NCI-H524 (cell line): ENCODE measurements around the gene C15orf61.

Experiments
- DNase-seq, 2 experiments: peaks; one replicate each; lab custom pipeline; 2025; lab: John Stamatoyannopoulos, UW

The C15orf61 gene

DNA sequence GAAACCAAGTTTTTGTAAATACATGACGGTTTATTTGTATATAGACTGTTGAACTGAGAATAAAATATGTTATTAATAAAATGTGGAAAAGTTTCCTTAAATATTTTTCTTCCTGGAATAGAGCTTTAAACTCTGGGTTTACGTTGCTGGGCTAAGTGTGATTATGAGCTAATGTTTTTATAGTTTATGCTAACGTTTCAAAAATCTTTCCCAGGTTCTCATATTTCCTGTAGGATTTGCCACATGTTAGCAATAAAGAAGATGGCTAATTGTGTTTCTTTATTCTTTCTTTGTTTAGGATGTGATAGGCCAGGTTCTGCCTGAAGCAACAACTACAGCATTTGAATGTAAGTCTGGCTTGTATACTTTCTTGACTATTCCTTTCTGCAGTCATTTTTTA, 28.8 kb downstream of the C15orf61 start:
- DNase-seq: no peak

DNA sequence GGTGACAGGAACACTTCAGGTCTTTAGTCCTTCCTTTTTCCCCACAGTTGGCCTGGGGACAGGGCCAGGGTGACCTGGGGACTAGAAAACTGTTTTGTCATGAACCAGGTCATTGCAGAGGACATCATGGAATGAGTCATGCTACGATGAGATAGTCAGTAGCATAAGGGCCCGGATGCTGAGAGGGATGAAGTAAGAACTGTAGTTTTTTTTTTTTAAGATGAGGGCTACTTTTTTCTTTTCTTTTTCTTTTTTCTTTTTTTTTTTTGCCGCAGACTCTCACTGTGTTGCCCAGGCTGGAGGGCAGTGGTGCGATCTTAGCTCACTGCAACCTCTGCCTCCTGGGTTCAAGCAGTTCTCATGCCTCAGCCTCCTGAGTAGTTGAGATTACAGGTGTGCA, 29.6 kb downstream of the C15orf61 start:
- no peak for DNase-seq

DNA sequence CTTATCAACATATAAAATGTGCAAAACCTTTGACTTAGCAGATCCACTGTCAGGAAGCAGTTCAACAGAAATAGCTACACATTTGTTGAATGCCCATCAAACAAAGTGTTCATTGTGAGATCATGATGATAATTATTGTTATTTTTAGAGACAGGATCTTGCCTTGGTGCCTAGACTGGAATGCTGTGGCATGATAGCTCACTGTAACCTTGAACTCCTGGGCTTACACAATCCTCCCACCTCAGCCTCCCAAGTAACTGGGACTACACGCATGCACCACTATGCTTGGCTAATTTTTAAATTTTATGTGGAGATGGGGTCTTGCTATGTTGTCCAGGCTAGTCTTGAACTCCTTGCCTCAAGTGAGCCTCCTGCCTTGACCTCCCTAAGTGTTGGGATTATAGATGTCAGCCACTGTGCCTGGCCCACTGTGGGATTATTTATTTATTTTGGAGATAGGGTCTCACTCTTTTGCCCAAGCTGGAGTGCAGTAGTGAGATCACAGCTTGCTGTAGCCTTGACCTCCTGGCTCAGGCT, 30.3 kb downstream of the C15orf61 start:
- DNase-seq: no peak

DNA sequence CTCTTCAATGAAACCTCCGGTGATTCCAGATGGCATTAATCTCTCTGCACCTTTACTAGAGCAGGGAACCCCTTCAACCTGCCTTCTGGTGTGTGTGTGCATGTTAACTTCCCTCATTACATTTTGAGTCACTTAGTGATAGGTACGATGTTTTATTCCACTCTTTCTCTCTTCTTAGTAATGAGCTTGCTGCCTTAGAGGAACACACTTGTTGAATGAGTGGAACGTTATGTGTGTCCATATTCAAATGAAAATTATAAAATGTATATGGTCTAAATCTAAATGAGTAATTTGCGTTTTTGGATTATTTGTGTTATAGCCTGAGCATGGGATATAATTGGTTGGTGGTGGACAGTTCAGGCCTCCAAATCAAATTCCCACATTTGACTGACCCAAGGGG, 33.6 kb downstream of the C15orf61 start:
- DNase-seq: no peak

DNA sequence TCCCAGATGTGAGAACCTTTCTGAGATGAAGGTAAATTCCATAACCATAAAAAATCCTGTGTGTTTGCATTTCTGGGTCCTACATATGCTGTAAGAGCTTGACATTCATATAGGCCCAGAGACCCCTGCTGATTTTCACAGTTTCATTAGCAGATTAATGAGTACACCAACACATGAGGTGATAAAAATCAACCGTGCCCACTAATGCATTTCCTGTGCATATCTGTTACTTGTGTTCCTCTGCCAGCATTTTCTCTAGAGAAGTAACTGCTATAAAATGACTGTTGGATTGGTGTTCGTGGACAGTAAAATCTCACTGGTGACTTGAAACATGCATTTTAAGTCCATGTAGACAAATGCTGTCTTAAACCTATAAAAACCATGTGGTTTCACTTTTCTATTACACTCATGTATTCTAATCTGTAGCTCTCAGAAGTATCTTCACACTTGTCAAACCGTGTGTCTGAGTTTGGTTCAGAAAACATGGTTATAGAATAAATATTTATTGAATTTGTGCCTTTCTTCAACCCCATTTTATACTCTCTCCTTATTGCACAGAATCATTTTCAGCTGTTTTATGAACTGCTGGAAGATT, 36.1 kb downstream of the C15orf61 start:
- DNase-seq: no peak

DNA sequence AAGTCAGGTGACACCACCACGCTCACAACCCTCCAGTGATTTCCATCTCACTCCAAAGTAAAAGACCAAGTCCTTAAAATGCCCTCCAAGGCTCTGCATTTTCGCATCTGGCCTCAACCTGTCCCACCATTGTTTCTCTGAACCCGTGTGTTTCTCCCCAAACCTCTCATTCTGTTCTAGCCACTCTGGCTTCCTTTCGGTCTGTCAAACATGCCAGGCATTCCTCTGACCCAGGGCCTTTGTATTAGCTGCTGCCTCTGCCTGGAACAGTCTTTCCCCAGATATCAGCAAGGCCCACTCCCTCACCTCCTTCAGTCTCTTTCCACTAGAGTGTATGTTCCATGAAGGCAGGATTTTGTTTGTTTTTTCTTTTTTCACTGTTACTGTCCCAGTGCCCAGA, 37.6 kb downstream of the C15orf61 start:
- DNase-seq: no peak

DNA sequence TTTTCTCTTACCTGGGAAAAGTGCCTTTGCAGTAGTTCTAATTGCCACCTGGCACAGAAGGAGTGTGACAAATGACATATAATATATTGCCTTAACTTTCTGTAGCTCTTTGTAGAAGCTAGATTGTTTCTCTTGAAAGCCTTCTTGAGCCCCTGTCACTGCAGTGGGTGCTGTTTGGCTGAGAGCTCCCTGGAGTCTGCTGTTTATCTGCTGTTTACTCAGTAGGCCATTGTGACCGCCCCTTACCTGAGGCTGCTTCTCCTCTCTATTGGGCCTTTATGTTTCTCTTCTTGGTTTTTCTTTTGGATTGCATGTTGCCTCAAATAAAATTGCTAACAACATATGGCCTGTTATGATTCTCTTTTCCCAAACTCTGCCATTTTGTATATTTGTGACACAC, 38.2 kb downstream of the C15orf61 start:
- DNase-seq: no peak

DNA sequence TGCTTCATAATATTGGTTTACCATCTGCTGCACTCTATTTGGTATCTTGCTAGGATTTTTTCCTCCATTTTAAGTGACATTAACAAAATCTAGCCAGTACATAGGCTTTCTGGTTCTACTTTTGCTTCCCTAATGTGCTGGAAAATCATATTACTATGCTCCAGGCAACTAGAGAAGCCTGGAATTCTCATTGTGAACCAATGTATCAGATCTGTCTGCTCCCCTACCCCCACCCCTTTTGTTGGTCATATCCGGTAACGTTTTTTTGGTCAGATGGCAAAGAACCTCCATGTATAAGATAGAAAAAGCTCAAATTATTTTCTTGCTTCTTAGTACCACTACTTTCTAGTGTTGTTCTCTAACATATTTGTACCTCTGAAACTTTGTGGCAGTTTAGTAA, 38.6 kb downstream of the C15orf61 start:
- no peak for DNase-seq

DNA sequence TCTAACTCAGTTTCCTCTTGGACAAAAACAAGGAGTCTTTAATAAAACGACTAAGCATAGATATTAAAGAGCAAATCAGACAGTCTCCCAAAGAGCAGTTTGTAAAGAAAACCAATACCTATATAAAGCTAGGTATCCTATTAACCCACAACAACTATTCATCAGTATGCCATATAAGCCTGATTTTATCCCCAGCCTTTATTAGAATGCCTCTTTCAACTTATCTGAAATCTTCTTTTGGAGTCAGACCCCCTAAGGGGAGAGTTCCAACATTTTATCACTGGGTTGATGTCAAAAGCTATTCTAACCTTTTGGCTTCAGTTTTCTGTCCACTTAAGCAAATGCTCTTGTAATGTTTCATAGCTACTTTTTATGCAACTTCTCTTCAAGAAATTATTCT, 39.4 kb downstream of the C15orf61 start:
- no peak for DNase-seq

DNA sequence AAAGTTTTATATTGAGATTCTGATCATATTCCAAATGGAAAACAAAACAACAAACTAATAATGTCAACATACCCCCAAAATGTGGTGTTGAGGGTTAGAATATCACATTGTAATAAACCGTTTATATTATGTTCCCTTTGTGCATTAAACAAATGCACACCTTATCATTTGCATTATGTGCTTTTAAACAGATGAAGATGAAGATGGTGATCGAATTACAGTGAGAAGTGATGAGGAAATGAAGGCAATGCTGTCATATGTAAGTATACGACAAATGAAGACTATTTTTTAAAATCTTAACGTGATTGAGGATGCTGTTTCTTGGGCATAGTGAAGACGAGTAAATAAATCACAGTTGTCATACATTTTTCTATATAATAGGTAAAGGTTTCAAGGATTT, 42.2 kb downstream of the C15orf61 start:
- no peak for DNase-seq

DNA sequence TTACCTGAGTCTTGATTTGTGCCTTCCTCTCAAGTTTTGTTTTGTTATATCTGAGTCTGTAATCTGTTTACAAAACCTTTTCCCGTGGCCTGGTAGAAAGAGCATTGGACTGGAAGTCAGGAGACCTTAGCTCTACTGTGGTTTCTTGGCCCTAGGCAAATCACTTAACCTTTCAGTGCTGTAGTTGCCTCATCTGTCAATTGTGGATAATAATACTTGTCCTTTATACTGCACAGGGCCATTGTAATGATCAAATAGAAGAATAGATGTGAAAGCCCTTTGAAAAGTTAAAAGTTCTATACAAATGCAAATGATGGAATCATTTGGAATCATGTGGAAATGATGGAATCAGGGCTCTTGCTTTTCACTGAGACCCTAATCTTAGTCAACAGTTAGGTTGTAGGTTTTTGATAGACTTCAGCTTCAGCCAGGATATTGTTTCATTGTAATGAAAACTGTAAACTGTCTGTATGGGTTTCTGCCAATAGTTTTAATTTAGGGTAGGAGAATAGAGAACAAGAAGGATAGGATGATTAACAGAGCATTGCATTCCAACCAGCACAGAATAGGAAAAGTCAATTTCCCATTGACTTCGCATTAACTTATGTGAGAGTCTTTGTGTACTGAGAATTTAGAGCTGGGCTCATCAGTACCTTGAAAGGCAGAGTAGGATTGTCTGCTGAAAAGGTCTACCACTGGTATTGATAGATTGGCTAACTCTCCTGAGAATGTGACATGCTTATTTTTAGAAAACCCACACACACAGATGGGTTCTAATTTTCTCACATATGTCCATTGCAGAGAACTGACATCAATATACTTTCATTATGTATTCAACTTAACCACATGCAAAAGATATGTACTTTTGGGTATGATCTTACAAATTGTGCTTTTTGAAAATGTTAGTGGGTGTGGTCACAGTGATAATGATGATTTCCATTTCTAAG, 43.4 kb downstream of the C15orf61 start:
- DNase-seq: no peak

DNA sequence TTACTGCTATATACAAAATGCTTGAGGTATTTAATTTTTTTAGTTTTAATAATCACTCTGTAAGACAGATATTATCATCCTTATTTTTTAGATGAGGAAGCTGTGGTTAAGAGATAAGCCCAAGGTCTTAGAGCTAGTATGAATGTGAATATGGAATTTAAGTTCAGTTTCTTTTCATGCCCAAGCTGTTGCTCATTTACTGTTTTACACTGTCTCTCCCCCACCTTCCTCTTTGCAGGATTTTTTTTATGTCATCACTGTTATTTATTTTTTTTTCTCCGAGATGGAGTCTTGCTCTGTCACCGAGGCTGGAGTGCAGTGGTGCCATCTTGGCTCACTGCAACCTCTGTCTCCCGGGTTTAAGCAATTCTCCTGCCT, 44.0 kb downstream of the C15orf61 start:
- DNase-seq: no peak

DNA sequence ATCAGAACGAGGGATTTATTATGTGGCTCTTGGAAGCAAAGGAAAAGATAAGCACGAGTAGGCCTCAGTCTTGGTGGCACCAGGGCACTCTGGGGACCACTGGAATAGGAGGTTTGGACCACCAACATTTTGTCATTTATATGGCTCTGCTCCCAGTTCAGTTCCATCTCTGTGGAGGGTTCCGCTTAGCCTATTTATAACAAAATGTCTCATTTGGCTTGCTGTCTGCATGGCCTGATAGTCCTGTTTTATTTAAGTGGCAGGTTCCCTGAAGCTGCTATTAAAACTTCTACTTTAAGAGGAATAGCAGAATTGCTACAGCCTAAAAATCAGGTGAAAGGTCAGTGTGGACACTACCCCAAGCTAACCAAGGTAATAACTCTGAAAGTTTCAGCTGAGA, 48.7 kb downstream of the C15orf61 start:
- no peak for DNase-seq

DNA sequence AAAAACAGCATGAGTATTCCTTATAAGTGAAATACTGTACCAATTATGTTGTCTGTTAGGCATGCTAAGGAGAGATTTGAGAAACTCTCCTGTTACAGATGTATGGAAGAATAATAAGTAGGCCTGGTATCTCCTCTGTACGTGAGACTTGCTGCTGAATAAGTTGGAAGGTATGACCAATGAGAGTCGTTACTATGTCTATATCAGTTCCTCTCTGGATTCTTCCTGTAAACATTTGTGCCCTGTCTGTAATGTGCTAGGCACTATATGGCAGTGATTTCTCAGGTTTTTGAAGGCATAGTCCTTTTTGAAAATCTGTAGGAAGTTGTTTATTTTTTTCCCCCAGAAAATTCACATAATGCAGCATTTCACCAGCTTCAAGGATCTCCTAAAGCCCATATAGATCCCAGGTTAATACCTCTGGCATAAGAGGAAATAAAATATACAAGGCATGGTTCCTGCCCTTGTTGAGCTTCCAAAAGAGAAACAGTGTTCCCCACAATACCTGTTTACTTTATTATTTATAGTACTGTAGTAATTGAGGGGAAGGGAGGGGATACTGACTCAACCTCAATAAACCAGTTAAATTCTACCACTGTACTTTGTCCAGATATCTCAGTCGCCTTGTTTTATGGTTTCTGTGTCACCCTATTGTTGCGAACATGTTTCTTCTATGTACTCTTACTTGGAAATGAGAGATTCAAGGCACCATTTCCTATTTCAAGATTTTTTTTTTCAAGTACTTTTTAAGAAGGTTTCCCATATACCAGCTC, 50.1 kb downstream of the C15orf61 start:
- no peak for DNase-seq

DNA sequence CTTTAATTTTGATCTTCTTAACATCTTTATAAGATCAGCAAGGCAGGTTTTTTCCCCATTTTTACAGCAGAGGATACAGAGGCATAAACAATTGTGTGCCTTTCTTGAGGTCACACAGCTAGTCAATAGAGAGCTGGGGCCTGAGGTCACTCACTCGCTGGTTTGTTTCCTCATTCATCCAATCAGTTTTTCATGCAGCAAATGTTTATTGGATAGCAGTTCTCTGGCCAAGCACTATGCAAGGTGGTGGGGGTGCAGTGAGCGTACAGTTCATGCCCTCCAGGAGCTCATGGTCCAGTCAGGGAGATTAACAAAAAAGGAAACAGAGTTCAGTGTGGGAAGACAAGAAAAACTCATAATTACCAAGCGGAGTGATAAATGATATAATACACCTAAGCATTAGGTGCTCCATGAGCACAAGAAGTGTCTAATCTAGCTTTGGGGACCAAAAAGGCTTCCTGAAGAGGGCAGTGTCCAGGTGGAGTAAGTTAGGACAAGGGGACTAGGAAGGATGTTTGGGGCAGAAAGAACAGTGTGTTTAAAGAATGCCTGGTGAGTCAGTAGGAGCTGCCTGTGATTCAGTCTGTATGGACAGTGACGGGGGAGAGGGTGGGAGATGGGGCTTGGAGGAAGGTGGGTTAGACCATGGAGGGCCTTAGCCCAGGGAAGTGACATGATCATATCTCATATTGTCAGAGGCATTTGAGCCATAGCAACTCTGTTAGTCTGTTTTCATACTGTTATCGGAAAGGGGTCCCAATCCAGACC, 50.9 kb downstream of the C15orf61 start:
- DNase-seq: no peak

DNA sequence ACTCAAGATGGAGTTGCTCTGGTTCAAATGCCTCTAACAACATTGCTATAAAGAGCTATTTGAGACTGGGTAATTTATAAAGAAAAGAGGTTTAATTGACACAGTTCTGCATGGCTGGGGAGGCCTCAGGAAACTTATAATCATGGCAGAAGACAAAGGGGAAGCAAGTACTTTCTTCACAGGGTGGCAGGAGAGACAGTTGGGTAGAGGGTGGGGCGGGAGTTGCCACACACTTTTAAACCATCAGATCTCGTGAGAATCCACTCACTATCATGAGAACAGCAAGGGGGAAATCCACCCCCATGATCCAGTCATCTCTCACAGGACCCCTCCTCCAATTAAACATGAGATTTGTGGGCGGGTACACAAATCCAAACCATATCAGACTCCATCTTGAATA, 52.3 kb downstream of the C15orf61 start:
- DNase-seq: no peak

DNA sequence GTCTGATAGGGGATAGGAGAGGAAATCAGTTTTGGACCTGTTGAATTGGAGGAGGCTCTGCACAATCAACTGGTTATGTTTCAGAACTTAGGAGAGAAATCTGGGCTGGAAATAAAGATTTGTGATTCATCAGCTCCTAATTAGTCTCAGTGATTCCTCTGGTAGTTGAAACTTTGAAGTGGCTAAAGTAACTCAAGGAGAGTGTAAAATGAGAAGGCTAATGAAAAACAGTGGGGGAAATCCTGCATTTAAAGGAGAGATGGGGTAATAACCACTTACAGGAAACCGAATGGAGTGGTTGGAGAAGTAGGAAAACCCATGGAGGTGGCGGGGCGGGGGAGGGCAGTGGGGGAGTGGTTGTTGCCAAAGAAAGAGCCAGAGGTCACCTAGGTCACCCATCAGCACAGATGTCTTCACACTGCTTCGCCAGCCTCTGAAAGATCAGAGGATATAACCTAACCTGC, 54.1 kb downstream of the C15orf61 start:
- no peak for DNase-seq

DNA sequence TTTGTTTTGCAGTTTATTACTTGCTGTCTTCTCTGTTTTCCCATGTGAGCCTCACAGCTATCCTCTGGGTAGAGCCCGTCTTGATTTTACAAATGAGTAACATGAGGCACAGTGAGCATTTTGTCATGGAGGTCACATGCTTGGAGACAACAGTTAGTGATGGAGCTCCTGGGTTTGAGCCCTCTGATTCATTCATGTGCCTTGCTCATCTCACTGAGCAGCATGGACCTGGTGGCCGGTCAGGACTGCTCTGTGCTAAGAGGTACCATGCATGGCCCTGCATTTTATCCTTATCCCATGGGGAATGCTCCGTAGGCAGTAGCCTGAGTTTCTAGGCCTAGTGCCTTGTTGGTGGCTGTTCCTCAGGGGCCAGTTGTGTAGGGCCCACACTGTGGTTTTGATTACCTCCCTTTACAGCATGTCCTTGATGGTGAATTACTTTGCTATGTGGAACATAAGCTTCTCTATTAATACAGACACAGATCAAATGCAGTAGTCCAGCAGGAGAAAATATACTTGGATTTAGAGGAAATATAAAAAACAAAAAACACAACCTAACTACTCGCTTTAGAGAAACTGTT, 57.2 kb downstream of the C15orf61 start:
- no peak for DNase-seq

DNA sequence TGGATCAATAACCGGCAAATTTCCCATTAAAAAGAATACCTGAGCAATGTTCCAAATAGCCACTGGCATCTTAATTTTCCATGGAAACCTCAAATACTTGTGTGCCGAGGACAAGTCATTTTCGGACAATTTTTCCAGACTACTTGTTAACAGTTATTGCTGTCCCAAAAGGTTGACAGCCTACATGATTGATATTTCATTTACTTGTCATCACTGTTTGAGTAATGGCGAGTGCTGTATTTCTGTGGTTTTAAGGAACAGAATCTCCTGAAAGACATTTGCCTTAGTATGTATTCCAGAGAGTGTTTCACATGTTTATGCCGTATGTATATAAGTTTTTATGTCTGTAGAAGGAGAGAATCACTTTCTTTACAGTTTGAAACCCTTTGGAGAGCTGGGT, 58.2 kb downstream of the C15orf61 start:
- no peak for DNase-seq
